HG02763 (cell line): Measurements from ENCODE around the gene ASB1.
"Not testable (repeated sequence)": the region's sequence is repeated elsewhere in the genome, so short reads cannot be mapped to it uniquely, and the experiment has no call there.

Source experiments
- ATAC-seq: cut with Tn5 transposase; IDR thresholded peaks from one replicate; pipeline ENCODE4 v1.9.1; 2021; ENCODE audit warnings: mild to moderate bottlenecking, moderate library complexity; ENCODE audit not compliant: unreplicated experiment

Gene ASB1

GRCh38 chr2:238403632-238404405 is 22.9 kb upstream of the ASB1 start:
- no peak for ATAC-seq

- ATAC-seq: no peak
Observed at GRCh38 chr2:238404406-238405216, 22.1 kb upstream of the ASB1 start.

- not testable (repeated sequence) for ATAC-seq
Observed at GRCh38 chr2:238405217-238405555, 21.5 kb upstream of the ASB1 start.

- no peak for ATAC-seq
Observed at GRCh38 chr2:238406221-238406997, 20.3 kb upstream of the ASB1 start.

- no peak for ATAC-seq
Observed at GRCh38 chr2:238406998-238407285, 19.8 kb upstream of the ASB1 start.

GRCh38 chr2:238407566-238407965 is 19.2 kb upstream of the ASB1 start:
- no peak for ATAC-seq

- ATAC-seq: no peak
Observed at GRCh38 chr2:238408615-238409340, 17.9 kb upstream of the ASB1 start.

GRCh38 chr2:238409341-238410199 is 17.2 kb upstream of the ASB1 start:
- no peak for ATAC-seq

- ATAC-seq: no peak
Observed at GRCh38 chr2:238412067-238412767, 14.5 kb upstream of the ASB1 start.

- ATAC-seq: no peak
Observed at GRCh38 chr2:238413368-238413767, 13.4 kb upstream of the ASB1 start.

GRCh38 chr2:238415036-238415764 is 11.5 kb upstream of the ASB1 start:
- no peak for ATAC-seq

- no peak for ATAC-seq
Observed at GRCh38 chr2:238415893-238416292, 10.8 kb upstream of the ASB1 start.

GRCh38 chr2:238418196-238418998 is 8.3 kb upstream of the ASB1 start:
- ATAC-seq: no peak

GRCh38 chr2:238418999-238419546 is 7.7 kb upstream of the ASB1 start:
- no peak for ATAC-seq

- ATAC-seq: no peak
Observed at GRCh38 chr2:238420442-238420841, 6.3 kb upstream of the ASB1 start.

GRCh38 chr2:238420878-238421694 is 5.6 kb upstream of the ASB1 start:
- no peak for ATAC-seq

- no peak for ATAC-seq
Observed at GRCh38 chr2:238421695-238422035, 5.1 kb upstream of the ASB1 start.
